Measurements from ENCODE around the gene SOX6.

Gene SOX6

DNA sequence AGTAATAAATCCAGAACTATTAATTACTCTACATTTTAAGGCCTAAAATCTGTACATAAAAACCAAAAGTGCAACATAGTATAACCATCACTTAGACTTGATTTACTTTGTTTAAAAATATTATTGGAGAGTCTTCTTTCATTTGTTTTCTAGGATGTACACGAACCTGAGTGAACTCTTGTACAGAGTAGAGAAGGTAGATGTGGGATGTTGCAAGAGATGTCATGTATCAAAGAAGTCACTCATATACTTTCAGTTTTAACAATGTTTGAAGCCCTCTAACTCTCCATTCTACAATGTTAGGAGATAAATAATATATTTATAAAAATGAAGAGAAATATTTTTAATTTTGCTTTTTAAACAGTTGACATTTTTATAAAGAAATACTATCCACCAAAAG, 38.6 kb downstream of the SOX6 start:
- DNase-seq (ENCODE audit: low read depth) = no peak

DNA sequence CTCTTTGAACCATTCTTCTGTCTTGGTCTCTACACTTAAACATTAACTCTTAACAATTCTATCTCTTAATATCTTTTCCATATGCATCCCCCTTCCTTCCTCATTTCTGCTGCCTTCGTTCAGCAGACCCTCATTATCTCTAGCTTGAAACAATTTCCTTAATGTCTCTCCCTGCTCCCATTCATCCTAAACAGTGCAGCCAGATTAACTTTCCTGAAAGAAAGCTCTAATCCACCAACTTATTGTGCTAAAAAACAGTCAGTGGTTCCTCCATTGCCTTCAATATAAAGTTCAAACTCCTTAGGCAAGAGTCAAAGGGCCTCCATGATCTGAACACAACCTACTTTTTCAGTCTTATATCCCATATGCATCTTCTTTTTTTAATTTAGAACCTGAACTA, 42.5 kb downstream of the SOX6 start:
- no peak for DNase-seq (ENCODE audit: low read depth)

DNA sequence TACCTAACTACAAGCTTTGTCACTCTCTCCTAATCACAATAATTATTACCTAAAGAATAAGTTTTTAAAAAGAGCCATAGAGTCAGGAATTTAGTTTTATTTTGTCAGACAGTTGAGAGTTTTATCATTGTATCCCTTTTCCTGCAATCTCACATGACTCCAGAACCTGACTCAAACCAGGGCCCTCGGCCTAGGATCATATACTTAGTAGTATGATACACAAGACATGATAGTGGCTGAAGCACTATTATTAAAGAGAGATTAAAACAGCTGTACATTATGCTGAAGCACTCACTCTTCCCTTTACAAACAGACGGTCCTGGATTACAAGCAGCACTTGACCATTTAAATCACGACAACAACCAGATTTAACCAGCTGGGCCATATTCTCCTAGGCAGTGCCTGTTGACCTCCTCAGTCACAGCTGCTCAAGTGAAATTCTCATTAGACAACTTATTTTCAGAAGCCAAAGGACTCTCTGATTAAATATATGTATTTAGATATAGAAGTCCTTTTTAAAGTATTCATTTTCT, 44.0 kb downstream of the SOX6 start:
- no peak for DNase-seq (ENCODE audit: low read depth)

DNA sequence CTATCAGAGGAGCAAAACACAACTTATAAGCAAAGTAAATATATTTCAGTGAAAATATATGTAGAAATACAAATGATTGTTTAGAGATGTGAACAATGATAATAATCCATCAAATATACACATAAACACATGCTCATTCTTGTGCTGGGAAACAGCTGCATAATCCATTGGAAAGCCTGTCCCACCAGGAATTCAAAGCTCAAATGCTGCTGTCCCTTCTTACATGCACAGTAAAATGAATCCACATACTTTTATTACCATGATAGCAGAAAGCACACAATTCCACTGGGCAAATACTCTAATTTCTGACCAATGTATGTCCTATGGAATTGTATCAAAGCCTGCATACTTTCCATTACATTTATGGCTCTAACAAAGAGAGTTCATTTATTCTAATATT, 44.5 kb downstream of the SOX6 start:
- DNase-seq (ENCODE audit: low read depth) = no peak

- DNase-seq (ENCODE audit: low read depth) = no peak
Measured at GRCh38 chr11:16310943-16311342, 45.4 kb downstream of the SOX6 start.

GRCh38 chr11:16309226-16309625, 47.1 kb downstream of the SOX6 start:
- DNase-seq (ENCODE audit: low read depth) = no peak

DNA sequence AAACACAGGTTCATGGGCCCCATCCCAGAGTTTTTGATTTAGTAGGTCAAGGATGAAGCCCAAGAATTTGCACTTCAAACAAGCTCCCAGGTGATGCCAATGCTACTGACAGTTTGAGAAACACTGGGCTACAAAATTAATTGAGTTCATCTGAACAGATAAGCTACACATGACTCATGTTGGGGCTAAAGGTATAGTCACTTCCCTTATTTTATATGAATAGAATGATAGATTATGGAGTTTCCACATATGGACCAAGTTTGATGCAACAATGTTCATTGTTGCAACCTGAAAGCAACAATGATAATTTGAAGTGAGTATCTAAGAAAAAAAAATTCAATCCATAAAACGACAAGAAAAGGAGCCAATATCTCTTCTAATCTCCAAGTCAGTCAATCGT, 54.9 kb downstream of the SOX6 start:
- DNase-seq (ENCODE audit: low read depth) = no peak

- no peak for DNase-seq (ENCODE audit: low read depth)
Measured at GRCh38 chr11:16299884-16300782, 56.2 kb downstream of the SOX6 start.

DNA sequence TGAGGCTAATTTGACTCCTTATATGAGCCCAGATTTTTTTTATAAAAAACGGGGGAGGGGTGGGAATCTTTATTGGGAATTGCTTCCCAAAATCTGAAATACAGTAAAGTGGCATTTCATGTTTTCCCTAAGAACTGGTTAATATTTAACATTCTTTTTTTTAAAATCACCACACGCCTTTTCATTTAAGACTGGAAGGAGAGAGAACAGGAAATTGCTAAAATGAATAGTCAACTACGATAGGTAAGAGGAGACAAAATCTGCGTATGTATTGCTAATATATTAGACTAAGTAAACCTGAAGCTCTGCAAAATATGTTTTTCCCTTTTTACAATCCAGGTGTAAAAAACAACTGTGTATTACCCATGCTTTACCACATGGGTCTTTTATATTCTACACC, 57.0 kb downstream of the SOX6 start:
- DNase-seq (ENCODE audit: low read depth) = no peak

DNA sequence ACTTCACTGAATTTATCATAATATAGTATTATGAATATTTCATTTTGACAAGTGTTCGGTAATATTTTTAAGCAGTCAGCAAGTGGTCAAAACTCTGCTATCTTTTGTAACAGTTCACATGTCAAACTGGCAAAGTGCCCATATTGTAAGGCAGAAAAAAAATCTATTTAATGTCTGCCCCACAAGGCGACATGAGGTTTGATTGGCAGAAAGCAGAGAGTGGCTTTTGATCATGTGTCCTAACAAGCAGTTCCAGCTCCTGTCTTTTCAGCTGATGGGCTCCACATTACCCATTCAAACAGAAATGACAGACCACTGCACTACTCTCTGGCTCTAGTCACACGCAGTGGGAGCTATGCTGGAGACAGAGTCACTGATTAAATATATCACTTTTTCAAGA, 59.0 kb downstream of the SOX6 start:
- no peak for DNase-seq (ENCODE audit: low read depth)

- no peak for DNase-seq (ENCODE audit: low read depth)
Measured at GRCh38 chr11:16296273-16296672, 60.1 kb downstream of the SOX6 start.

DNA sequence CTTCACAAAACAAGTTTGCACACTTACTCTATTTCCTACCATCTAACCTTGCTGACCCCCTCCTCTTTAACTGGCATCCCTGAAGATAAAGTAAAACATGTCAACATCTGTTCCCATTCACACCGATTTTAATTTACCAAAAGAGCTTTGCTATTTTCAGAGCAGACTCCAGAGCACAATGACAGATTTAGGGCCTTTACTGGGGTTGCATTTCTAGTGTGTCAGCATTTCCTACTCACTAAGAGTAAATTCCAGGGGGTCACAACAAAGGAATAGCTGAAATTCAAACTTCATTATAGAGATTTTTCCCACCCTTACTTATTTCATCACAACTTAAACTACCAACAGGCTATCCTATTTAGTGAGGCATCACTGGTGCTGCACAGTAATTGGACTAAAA, 60.8 kb downstream of the SOX6 start:
- DNase-seq (ENCODE audit: low read depth) = no peak

DNA sequence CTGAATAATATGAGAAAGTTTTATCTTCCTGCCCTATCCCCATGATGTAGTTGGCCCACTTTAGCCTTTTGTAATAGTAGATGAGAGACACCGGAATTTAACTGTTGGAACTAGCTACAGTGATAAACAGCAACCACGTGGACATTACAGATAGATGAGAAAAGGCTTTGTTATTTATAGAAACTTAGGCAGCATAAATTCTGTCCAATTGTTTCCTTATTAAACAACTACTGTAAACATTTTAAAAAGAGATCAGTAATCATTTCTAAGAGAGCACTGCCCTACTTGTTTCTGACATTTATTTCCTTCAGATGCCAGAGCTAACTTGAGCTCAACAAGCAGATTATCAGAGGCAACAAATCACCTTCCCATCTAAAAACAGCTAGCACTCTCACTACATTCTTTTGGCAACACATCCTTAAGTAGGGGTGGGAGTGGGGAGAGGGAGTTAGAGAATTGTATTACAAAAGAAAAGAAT, 63.1 kb downstream of the SOX6 start:
- no peak for DNase-seq (ENCODE audit: low read depth)

DNA sequence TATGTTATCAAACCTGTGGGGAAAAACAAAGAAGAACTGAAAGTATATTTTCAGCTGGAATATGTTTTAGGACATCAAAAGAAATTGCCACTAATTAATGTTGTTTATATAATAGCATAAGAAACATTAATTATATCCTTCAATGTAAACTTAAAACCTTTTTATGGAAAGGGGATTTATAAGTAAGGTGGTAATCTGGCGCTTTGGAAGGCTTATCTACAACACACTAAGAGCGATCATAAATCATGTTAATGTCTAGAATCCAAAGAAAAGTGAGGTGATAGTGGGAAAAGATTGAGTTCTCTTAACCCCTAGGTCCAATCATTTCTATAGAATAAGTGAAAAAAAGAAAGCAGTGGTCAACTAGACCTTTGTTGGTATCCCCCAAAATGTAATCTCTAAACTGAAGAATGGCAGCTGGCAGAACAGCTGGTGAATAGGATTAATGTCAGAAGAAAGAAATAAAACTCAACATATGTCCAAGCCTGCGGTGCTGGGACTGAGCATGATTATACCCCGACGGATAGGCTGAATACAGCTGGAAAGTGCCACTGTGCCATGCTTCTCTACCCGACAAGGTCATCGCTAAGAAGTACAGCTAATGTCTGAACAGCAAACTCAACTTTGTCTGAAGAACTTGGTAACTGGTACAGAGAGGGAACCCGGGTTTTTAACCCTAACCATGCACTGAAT, 64.0 kb downstream of the SOX6 start:
- no peak for DNase-seq (ENCODE audit: low read depth)

GRCh38 chr11:16291729-16292128, 64.6 kb downstream of the SOX6 start:
- DNase-seq (ENCODE audit: low read depth) = no peak

GRCh38 chr11:16289541-16289940, 66.8 kb downstream of the SOX6 start:
- no peak for DNase-seq (ENCODE audit: low read depth)

GRCh38 chr11:16287630-16288280, 68.6 kb downstream of the SOX6 start:
- no peak for DNase-seq (ENCODE audit: low read depth)

GRCh38 chr11:16286095-16286494, 70.3 kb downstream of the SOX6 start:
- DNase-seq (ENCODE audit: low read depth) = no peak

DNA sequence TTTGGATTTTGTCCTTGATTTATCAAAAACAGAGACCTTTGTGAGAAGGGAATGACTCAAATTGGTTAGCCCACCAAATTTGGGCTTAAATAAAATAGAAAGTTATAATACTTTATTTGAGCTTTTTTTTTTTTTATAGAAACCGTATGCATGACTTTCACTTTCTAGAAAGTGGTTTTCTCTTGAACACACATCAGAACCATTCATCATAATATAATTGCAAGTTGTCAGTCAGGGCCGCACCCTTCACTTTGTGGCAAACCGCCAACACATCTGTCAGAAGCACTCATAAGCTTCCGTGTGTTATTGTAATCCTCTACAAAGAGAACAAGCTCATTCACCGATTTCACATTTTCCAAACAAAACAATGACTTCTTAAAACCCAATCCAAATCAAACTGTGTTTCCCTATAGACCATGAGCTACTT, 76.1 kb downstream of the SOX6 start:
- DNase-seq (ENCODE audit: low read depth) = no peak

GRCh38 chr11:16279524-16279923, 76.8 kb downstream of the SOX6 start:
- DNase-seq (ENCODE audit: low read depth) = no peak

DNA sequence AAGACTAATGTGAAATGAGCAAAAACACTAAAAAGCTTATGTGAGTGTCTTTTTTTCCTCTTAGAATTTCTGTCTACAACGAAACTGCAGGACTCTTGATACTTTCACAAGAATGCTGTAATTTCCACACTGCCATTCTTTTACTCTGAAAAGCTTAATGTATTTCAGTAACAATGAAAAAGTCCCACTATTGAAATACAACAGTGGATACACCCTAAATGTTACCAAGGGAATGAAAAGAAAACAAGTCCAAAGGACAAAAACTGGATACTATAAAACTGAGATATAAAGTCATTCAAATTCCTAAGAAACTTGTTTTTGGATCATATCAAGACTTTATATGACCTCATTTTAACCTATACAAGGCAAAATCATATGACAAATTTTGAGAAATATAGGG, 77.4 kb downstream of the SOX6 start:
- DNase-seq (ENCODE audit: low read depth) = no peak

GRCh38 chr11:16278273-16278672, 78.1 kb downstream of the SOX6 start:
- DNase-seq (ENCODE audit: low read depth) = no peak

GRCh38 chr11:16276251-16276650, 80.1 kb downstream of the SOX6 start:
- DNase-seq (ENCODE audit: low read depth) = no peak
